Stimulated activated CD8-positive, alpha-beta memory T cell treated with anti-CD3 and anti-CD28 coated beads, Interleukin-12 subunit alpha, Interleukin-12 subunit beta, amount 100 ng/mL, for 24 hours (primary cell): Measurements from ENCODE around the gene ENTHD1.

Source experiments
- DNase-seq: peaks from one replicate; pipeline ENCODE4 v3.0.0-alpha.2; 2020; ENCODE audit errors: extremely low read depth

The ENTHD1 gene

GRCh38 chr22:39893526-39893925 lies at the start of gene ENTHD1:
ENTHD1 (minus strand) TSS chr22:39893760; CDS start chr22:39887748, 6,012 bp downstream.
- no peak for DNase-seq

- no peak for DNase-seq
These were observed 49.8 kb upstream of the ENTHD1 start for GRCh38 chr22:39943337-39943736.

GRCh38 chr22:39942439-39943230 lies 49.1 kb upstream of the ENTHD1 start:
- no peak for DNase-seq

- no peak for DNase-seq
These were observed 48.0 kb upstream of the ENTHD1 start for GRCh38 chr22:39941601-39942000.

GRCh38 chr22:39940757-39941305 lies 47.3 kb upstream of the ENTHD1 start:
- no peak for DNase-seq

GRCh38 chr22:39939830-39940229 lies 46.3 kb upstream of the ENTHD1 start:
- no peak for DNase-seq

GRCh38 chr22:39938509-39939111 lies 45.0 kb upstream of the ENTHD1 start:
- DNase-seq, result no peak

- no peak for DNase-seq
These were observed 44.3 kb upstream of the ENTHD1 start for GRCh38 chr22:39937906-39938305.

GRCh38 chr22:39936523-39937145 lies 43.1 kb upstream of the ENTHD1 start:
- no peak for DNase-seq

- DNase-seq, result no peak
These were observed 42.1 kb upstream of the ENTHD1 start for GRCh38 chr22:39935612-39936011.

GRCh38 chr22:39935116-39935515 lies 41.6 kb upstream of the ENTHD1 start:
- DNase-seq, result no peak

GRCh38 chr22:39933741-39934140 lies 40.2 kb upstream of the ENTHD1 start:
- DNase-seq, result no peak

- DNase-seq, result no peak
These were observed 39.5 kb upstream of the ENTHD1 start for GRCh38 chr22:39932918-39933649.

- no peak for DNase-seq
These were observed 38.6 kb upstream of the ENTHD1 start for GRCh38 chr22:39932166-39932565.

- DNase-seq, result no peak
These were observed 37.7 kb upstream of the ENTHD1 start for GRCh38 chr22:39931251-39931650.

GRCh38 chr22:39928536-39929520 lies 35.3 kb upstream of the ENTHD1 start:
- no peak for DNase-seq

GRCh38 chr22:39927544-39927943 lies 34.0 kb upstream of the ENTHD1 start:
- no peak for DNase-seq

- no peak for DNase-seq
These were observed 33.2 kb upstream of the ENTHD1 start for GRCh38 chr22:39926753-39927152.

- no peak for DNase-seq
These were observed 32.5 kb upstream of the ENTHD1 start for GRCh38 chr22:39925909-39926679.

- DNase-seq, result no peak
These were observed 31.7 kb upstream of the ENTHD1 start for GRCh38 chr22:39925273-39925672.
